ENCODE measurements around the gene CCT6A.
"Not testable (repeated sequence)": the region's sequence is repeated elsewhere in the genome, so short reads cannot be mapped to it uniquely, and the experiment has no call there.

- TF ChIP-seq CTCF (IDR thresholded peaks at IDR 0.05; ENCODE audit: insufficient read depth, low read length) = not testable (repeated sequence)
- 0 out of 2 replicates have a peak, but pooled peaks have one; percentile 14 for TF ChIP-seq POLR2AphosphoS5 (IDR thresholded peaks at IDR 0.05; ENCODE audit: low read depth)
Observed at GRCh38 chr7:56098187-56099008, 46.8 kb downstream of the CCT6A start.
